NCI-H2081 treated with DMSO at 0.1 percent for 48 hours (cell line): ENCODE results near the gene F13B.
"Not testable (repeated sequence)": the region's sequence is repeated elsewhere in the genome, so short reads cannot be mapped to it uniquely, and the experiment has no call there.

ENCODE experiments used
- DNase-seq: peaks from one replicate; lab custom pipeline; 2025; lab: John Stamatoyannopoulos, UW

The F13B gene

GRCh38 chr1:197066719-197067456 is at the start of gene F13B:
Gene F13B (minus strand): TSS chr1:197067260. CDS start chr1:197067223, 37 bp downstream.
- DNase-seq, result no peak

- no peak for DNase-seq
Measured at GRCh38 chr1:197116156-197116555, 49.1 kb upstream of the F13B start.

- DNase-seq, result no peak
Measured at GRCh38 chr1:197106869-197107268, 39.8 kb upstream of the F13B start.

GRCh38 chr1:197103300-197103699 is 36.2 kb upstream of the F13B start:
- DNase-seq, result no peak

- DNase-seq, result no peak
Measured at GRCh38 chr1:197101978-197102377, 34.9 kb upstream of the F13B start.

- DNase-seq, result no peak
Measured at GRCh38 chr1:197100677-197101076, 33.6 kb upstream of the F13B start.

- no peak for DNase-seq
Measured at GRCh38 chr1:197099444-197099843, 32.4 kb upstream of the F13B start.

GRCh38 chr1:197096971-197097370 is 29.9 kb upstream of the F13B start:
- DNase-seq, result not testable (repeated sequence)

GRCh38 chr1:197096137-197096536 is 29.1 kb upstream of the F13B start:
- no peak for DNase-seq

GRCh38 chr1:197093226-197093885 is 26.3 kb upstream of the F13B start:
- no peak for DNase-seq

- no peak for DNase-seq
Measured at GRCh38 chr1:197092491-197093023, 25.5 kb upstream of the F13B start.

GRCh38 chr1:197083474-197083873 is 16.4 kb upstream of the F13B start:
- DNase-seq, result no peak

GRCh38 chr1:197081117-197081753 is 14.2 kb upstream of the F13B start:
- DNase-seq, result no peak

- no peak for DNase-seq
Measured at GRCh38 chr1:197080323-197080722, 13.3 kb upstream of the F13B start.

GRCh38 chr1:197076585-197076984 is 9.5 kb upstream of the F13B start:
- no peak for DNase-seq

- no peak for DNase-seq
Measured at GRCh38 chr1:197073978-197074377, 6.9 kb upstream of the F13B start.

GRCh38 chr1:197067457-197067818 is 378 bp upstream of the F13B start:
- DNase-seq, result no peak

GRCh38 chr1:197066277-197066676 is 783 bp downstream of the F13B start:
- DNase-seq, result no peak

- no peak for DNase-seq
Measured at GRCh38 chr1:197065559-197065958, 1.5 kb downstream of the F13B start.

- DNase-seq, result no peak
Measured at GRCh38 chr1:197063212-197063611, 3.8 kb downstream of the F13B start.

GRCh38 chr1:197062692-197063091 is 4.4 kb downstream of the F13B start:
- no peak for DNase-seq

- DNase-seq, result no peak
Measured at GRCh38 chr1:197049100-197049499, 18.0 kb downstream of the F13B start.
